HepG2 (cell line): Measurements from ENCODE around the gene MYO5B. TPM values are rescaled to one million over a fixed set of nuclear protein-coding genes. Genes with fewer than 3 reads are reported as not detected.
"Not testable (repeated sequence)": the region's sequence is repeated elsewhere in the genome, so short reads cannot be mapped to it uniquely, and the experiment has no call there.

ENCODE experiments used
- ATAC-seq: fragments of 200-7000 bp; cut with Tn5 transposase; 3 replicates; pipeline ENCODE4 v1.9.1; 2020; ENCODE audit warnings: mild to moderate bottlenecking, moderate library complexity
- BruUV-seq: library from RNA; stranded (reverse); fragments of 400-500 nt; replicated peaks from 2 replicates; lab custom pipeline; 2021; lab: Mats Ljungman, UMichigan
- CTCF ChIA-PET: fragments of 300-600 bp; formaldehyde crosslinking; extraction: SDS; loops from one replicate; lab custom pipeline; 2021; ENCODE audit warnings: low total read pairs, inconsistent platforms, low intra/inter-chr PET ratio; lab: Yijun Ruan, JAX
- POLR2A ChIA-PET: fragments of 350-600 bp; sonication (Branson Sonifier 250); formaldehyde crosslinking; loops from one replicate; lab custom pipeline; 2020; ENCODE audit warnings: antibody characterized with exemption, inconsistent platforms; lab: Yijun Ruan, JAX
- DNase-seq: peaks from one replicate; pipeline ENCODE4 v3.0.0-alpha.2; 2015; ENCODE audit warnings: low spot score
- FAIRE-seq: peaks from 3 replicates; lab custom pipeline; 2011; peaks lifted over from hg19 to GRCh38; lab: Jason Lieb, UNC
- H2AFZ ChIP-seq: one replicate; pipeline ENCODE4 v1.6.1; 2011; ENCODE audit warnings: low read length, inconsistent platforms
- H3K27ac ChIP-seq: fragments of 300-600 bp; 3 replicates; pipeline ENCODE4 v1.8.0; 2011; ENCODE audit warnings: mixed run types, mild to moderate bottlenecking, mixed read lengths, low read length, inconsistent platforms; ENCODE audit not compliant: insufficient read depth; ENCODE audit errors: extremely low read length
- H3K27me3 ChIP-seq, 2 experiments: fragments of 200-600 bp in 1 of 2; 2 replicates in 1 of 2; 3 replicates in 1 of 2; pipeline versions ENCODE4 v1.6.0 to v1.8.0; 2011; ENCODE audit warnings: low read length in 2 of 2, mild to moderate bottlenecking in 2 of 2, moderate library complexity in 2 of 2, inconsistent platforms in 1 of 2; ENCODE audit not compliant: insufficient read depth in 2 of 2, control insufficient read depth in 1 of 2
- H3K36me3 ChIP-seq, 2 experiments: fragments of 200-600 bp in 1 of 2; replicated peaks in 1 of 2; 2 replicates in 1 of 2; 3 replicates in 1 of 2; pipeline versions ENCODE4 v1.5.1 to v1.8.0; 2011; ENCODE audit warnings: low read length in 2 of 2, inconsistent platforms in 1 of 2; ENCODE audit not compliant: insufficient read depth in 2 of 2, control insufficient read depth in 1 of 2
- H3K4me1 ChIP-seq: 2 replicates; pipeline ENCODE4 v1.5.1; 2012; ENCODE audit warnings: low read length, inconsistent platforms; ENCODE audit not compliant: insufficient read depth
- H3K4me2 ChIP-seq: 2 replicates; pipeline ENCODE4 v1.6.0; 2011; ENCODE audit warnings: low read depth, low read length, inconsistent platforms
- H3K4me3 ChIP-seq, 3 experiments: fragments of 200-600 bp in 1 of 3; sonication (generic), shearing (Covaris generic) in 1 of 3; replicated peaks in 1 of 3; 2 replicates each; pipeline ENCODE4 v1.5.1; 2011 to 2016; ENCODE audit warnings: low read length in 3 of 3, inconsistent platforms in 2 of 3, low read depth in 2 of 3, mild to moderate bottlenecking in 2 of 3, control low read depth in 1 of 3, mixed read lengths in 1 of 3; ENCODE audit not compliant: insufficient read depth in 1 of 3
- H3K79me2 ChIP-seq: one replicate; pipeline ENCODE4 v1.6.1; 2011; ENCODE audit warnings: low read length, inconsistent platforms; ENCODE audit not compliant: insufficient read depth
- H3K9ac ChIP-seq: 2 replicates; pipeline ENCODE4 v1.6.0; 2011; ENCODE audit warnings: mild to moderate bottlenecking, low read depth, low read length, inconsistent platforms; ENCODE audit not compliant: insufficient read depth
- H3K9me3 ChIP-seq: 2 replicates; pipeline ENCODE4 v1.5.1; 2012; ENCODE audit warnings: mild to moderate bottlenecking, low read length
- H4K20me1 ChIP-seq: 2 replicates; pipeline ENCODE4 v1.6.0; 2011; ENCODE audit warnings: inconsistent platforms, mild to moderate bottlenecking, low read length, moderate library complexity; ENCODE audit not compliant: insufficient read depth
- ARNT2 ChIP-seq: sonication (generic); formaldehyde crosslinking; IDR thresholded peaks from 2 replicates; pipeline ENCODE4 v1.8.0; 2022; ENCODE audit warnings: mild to moderate bottlenecking, low read depth, missing genetic modification reagents, moderate library complexity
- HNF1B ChIP-seq: sonication (generic); formaldehyde crosslinking; IDR thresholded peaks from 2 replicates; pipeline ENCODE4 v1.5.1; 2020; ENCODE audit warnings: mild to moderate bottlenecking, moderate library complexity, missing genetic modification reagents
- MEF2D ChIP-seq: sonication (generic); formaldehyde crosslinking; IDR thresholded peaks from 2 replicates; pipeline ENCODE4 v1.5.1; 2020; ENCODE audit warnings: mild to moderate bottlenecking, missing genetic modification reagents
- MIER3 ChIP-seq: IDR thresholded peaks from 2 replicates; pipeline ENCODE4 v1.6.1; 2016; ENCODE audit warnings: missing compliant biosample characterization, borderline replicate concordance
- PCBP1 ChIP-seq: fragments of 200-400 bp; formaldehyde crosslinking; IDR thresholded peaks from 2 replicates; pipeline ENCODE4 v1.6.1; 2017; ENCODE audit warnings: mild to moderate bottlenecking, low read depth, low read length, borderline replicate concordance
- RAD21 ChIP-seq: fragments of 450-650 bp; formaldehyde crosslinking; IDR thresholded peaks from 2 replicates; pipeline ENCODE4 v1.5.0; 2020; ENCODE audit warnings: mild to moderate bottlenecking
- SMC3 ChIP-seq: IDR thresholded peaks from 2 replicates; pipeline ENCODE4 v1.6.1; 2011; ENCODE audit warnings: low read length, improper control_type of control experiment
- SP4 ChIP-seq: sonication (generic); formaldehyde crosslinking; IDR thresholded peaks from 2 replicates; pipeline ENCODE4 v1.8.1; 2023; ENCODE audit warnings: mild to moderate bottlenecking, missing genetic modification reagents
- STAG1 ChIP-seq: sonication (generic); formaldehyde crosslinking; IDR thresholded peaks from 2 replicates; pipeline ENCODE4 v1.4.0; 2020; ENCODE audit warnings: missing genetic modification reagents
- XBP1 ChIP-seq: sonication (generic); formaldehyde crosslinking; IDR thresholded peaks from 2 replicates; pipeline ENCODE4 v1.5.0; 2020; ENCODE audit warnings: missing genetic modification reagents
- WGBS: methylation state at CpG from one replicate; pipeline ENCODE4 v1.1.6; 2017; ENCODE audit warnings: low lambda C conversion rate; 5-methylcytosine and 5-hydroxymethylcytosine counted together
- in situ Hi-C: cut with HindIII; loops from 2 replicates; pipeline ENCODE4 v1.10.0; 2017; ENCODE audit warnings: low pct_unique_long_range_greater_than_20kb; ENCODE audit not compliant: extremely low pct_ligation_motif_present
- intact Hi-C: fragments of 100-400 bp; cut with micrococcal nuclease; formaldehyde crosslinking; loops from one replicate; pipeline ENCODE4 v1.10.0; 2022; ENCODE audit not compliant: unreplicated experiment
- polyA plus RNA-seq, 8 experiments: library from polyadenylated mRNA; depleted of rRNA in 3 of 8; stranded (reverse) in 7 of 8; unstranded in 1 of 8; fragments of >200 nt; fragmentation: Illumina TruSeq in 4 of 8; extraction: Trizol in 4 of 8; gene quantifications; 2 replicates each; pipeline versions ENCODE4 v1.2.1 to v1.2.3, GENCODE V29; 2011 to 2016; ENCODE audit warnings: low read depth in 4 of 8, missing spikeins in 1 of 8, mixed read lengths in 1 of 8; ENCODE audit not compliant: insufficient read depth in 1 of 8
- total RNA-seq, 5 experiments: library from RNA; depleted of rRNA; stranded (reverse); fragments of >200 nt; fragmentation: Illumina TruSeq; extraction: Trizol; gene quantifications; 2 replicates each; pipeline ENCODE4 v1.2.3, GENCODE V29; 2016; ENCODE audit warnings: low read depth in 1 of 5
- TF ChIP-seq, protein P1 (sequence below): sonication (generic); formaldehyde crosslinking; IDR thresholded peaks from 2 replicates; pipeline ENCODE4 v1.5.0; 2020; ENCODE audit warnings: missing genetic modification reagents
- TF ChIP-seq, protein P2 (sequence below): sonication (generic); formaldehyde crosslinking; IDR thresholded peaks from 2 replicates; pipeline ENCODE4 v1.5.1; 2020; ENCODE audit warnings: missing genetic modification reagents, mild to moderate bottlenecking, borderline replicate concordance

MYO5B gene
- total and polyA plus RNA-seq, 2 of the 13 experiments (the other 11 are each of a cell fraction or from before 2014, with no cell fraction given), result 13.1 to 24.0 TPM

DNA sequence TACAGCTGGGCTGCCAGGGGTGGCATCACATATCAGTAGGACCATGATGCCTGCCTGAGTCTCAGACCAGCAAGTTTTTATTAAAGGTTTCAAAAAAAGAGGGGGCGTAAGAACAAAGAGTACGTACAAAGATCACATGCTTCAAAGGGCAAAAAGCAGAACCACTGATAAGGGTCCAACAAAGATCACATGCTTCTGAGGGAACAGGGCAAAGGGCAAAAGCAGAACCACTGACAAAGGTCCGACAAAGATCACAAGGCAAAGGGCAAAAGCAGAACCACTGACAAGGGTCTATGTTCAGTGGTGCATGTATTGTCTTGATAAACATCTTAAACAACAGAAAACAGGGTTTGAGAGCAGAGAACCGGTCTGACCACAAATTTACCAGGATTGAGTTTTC is 25.3 kb upstream of the MYO5B start:
- CTCF ChIA-PET, result interaction anchor here (2.9 kb wide), 1 partner anchor 137 kb away, joined by 32 read pairs; no protein-coding TSS in a partner anchor
- H2AFZ ChIP-seq, H4K20me1 ChIP-seq, H3K4me2 ChIP-seq, H3K36me3 ChIP-seq, H3K79me2 ChIP-seq, FAIRE-seq, H3K27me3 ChIP-seq, in situ Hi-C loops, H3K9ac ChIP-seq, H3K4me3 ChIP-seq, ATAC-seq, DNase-seq, H3K4me1 ChIP-seq, intact Hi-C loops, BruUV-seq, H3K27ac ChIP-seq, POLR2A ChIA-PET: not testable (repeated sequence)
- WGBS, result 18% methylated on average over 3 of the region's 4 CpGs
- H3K9me3 ChIP-seq, result peaks cover 16% of the 10 kb centered on the region

GRCh38 chr18:50218432-50219197 is 23.7 kb upstream of the MYO5B start:
- peaks cover 16% of the 10 kb centered on the region for H3K9me3 ChIP-seq
- no peaks in the 10 kb centered on the region for H3K27me3 ChIP-seq
- H3K9ac ChIP-seq, result no peak overlapping the region
- no peaks in the 10 kb centered on the region for H3K36me3 ChIP-seq
- ChIA-PET CTCF (interaction anchor here (0.6 to 2.9 kb wide), 5 partner anchors 138 to 285 kb away, joined by 3 to 32 read pairs (median 3); no protein-coding TSS in a partner anchor), POLR2A (no interaction called here)
- H3K4me1 ChIP-seq, result no peaks in the 10 kb centered on the region
- H3K79me2 ChIP-seq, result no peaks in the 10 kb centered on the region
- 29% methylated on average over 4 of the region's 7 CpGs for WGBS
- peak; percentile 88 for ATAC-seq
- no peak overlapping the region for H3K4me2 ChIP-seq
- in situ Hi-C loops, result loop anchor here (5.0 to 10.0 kb wide), 2 partner anchors 136 to 209 kb away; no protein-coding TSS in a partner anchor
- H4K20me1 ChIP-seq, result no peaks in the 10 kb centered on the region
- BruUV-seq, result no TSS peak
- peak; percentile 45 for DNase-seq
- H3K27ac ChIP-seq, result no peak overlapping the region
- intact Hi-C loops, result loop anchor here (1.0 kb wide), 2 partner anchors 139 to 211 kb away; no protein-coding TSS in a partner anchor
- H2AFZ ChIP-seq, result no peak overlapping the region
- no peak overlapping the region for H3K4me3 ChIP-seq
- peak; percentile 51 for FAIRE-seq
- TF ChIP-seq MEF2D (CRISPR knock-in tag) (no peak), SP4 (CRISPR knock-in tag) (peak; percentile 20; the same call in 1 of the 2 replicates), MIER3 (CRISPR knock-in tag) (no peak), PCBP1 (no peak), SMC3 (peak; percentile 80), ARNT2 (CRISPR knock-in tag) (no peak), XBP1 (CRISPR knock-in tag) (no peak), STAG1 (CRISPR knock-in tag) (peak; percentile 67), HNF1B (CRISPR knock-in tag) (no peak), RAD21 (peak; percentile 28)
- TF ChIP-seq, protein P1, sequence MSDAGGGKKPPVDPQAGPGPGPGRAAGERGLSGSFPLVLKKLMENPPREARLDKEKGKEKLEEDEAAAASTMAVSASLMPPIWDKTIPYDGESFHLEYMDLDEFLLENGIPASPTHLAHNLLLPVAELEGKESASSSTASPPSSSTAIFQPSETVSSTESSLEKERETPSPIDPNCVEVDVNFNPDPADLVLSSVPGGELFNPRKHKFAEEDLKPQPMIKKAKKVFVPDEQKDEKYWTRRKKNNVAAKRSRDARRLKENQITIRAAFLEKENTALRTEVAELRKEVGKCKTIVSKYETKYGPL (CRISPR knock-in tag), result no peak
- TF ChIP-seq, protein P2, sequence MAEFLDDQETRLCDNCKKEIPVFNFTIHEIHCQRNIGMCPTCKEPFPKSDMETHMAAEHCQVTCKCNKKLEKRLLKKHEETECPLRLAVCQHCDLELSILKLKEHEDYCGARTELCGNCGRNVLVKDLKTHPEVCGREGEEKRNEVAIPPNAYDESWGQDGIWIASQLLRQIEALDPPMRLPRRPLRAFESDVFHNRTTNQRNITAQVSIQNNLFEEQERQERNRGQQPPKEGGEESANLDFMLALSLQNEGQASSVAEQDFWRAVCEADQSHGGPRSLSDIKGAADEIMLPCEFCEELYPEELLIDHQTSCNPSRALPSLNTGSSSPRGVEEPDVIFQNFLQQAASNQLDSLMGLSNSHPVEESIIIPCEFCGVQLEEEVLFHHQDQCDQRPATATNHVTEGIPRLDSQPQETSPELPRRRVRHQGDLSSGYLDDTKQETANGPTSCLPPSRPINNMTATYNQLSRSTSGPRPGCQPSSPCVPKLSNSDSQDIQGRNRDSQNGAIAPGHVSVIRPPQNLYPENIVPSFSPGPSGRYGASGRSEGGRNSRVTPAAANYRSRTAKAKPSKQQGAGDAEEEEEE (CRISPR knock-in tag), result no peak
